AG09309 (cell line): ENCODE results near the gene ELOVL2.
"Not testable (repeated sequence)": the region's sequence is repeated elsewhere in the genome, so short reads cannot be mapped to it uniquely, and the experiment has no call there.

ENCODE experiments used
- DNase-seq: peaks from one replicate; pipeline ENCODE4 v3.0.0-alpha.2; 2010; ENCODE audit warnings: low read depth
- H3K4me3 ChIP-seq: 2 replicates; pipeline ENCODE4 v1.5.1; 2011; ENCODE audit warnings: mild to moderate bottlenecking, low read depth, low read length, moderate library complexity; ENCODE audit not compliant: control insufficient read depth
- TF ChIP-seq, protein P1 (sequence below): IDR thresholded peaks from 2 replicates; pipeline ENCODE4 v1.5.1; 2011; ENCODE audit warnings: mild to moderate bottlenecking, low read depth, low read length, inconsistent platforms; ENCODE audit not compliant: insufficient read depth, control insufficient read depth; ENCODE audit errors: missing control alignments

The ELOVL2 gene

DNA sequence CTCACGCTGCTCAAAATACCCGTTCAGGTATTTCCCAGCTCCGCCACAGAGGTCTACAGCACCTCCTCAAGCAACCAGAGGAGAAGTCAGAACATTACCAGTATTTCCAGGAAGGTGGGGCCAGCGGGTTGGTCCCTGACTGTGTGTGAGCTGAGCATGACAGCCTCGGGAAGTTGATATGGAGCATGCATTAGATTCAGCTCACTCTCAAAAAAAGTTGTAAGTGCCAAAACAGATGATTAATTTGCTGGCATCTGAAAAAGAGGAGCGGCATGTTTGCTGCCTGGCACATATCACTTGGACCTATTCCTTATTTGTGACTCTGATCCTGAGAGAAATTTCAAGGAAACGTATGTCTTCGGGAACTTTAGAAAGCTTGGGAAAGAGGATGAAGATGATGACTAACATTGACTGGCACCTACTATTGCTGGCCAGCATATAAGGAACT lies 32.3 kb downstream of the ELOVL2 start:
- TF ChIP-seq, protein P1, sequence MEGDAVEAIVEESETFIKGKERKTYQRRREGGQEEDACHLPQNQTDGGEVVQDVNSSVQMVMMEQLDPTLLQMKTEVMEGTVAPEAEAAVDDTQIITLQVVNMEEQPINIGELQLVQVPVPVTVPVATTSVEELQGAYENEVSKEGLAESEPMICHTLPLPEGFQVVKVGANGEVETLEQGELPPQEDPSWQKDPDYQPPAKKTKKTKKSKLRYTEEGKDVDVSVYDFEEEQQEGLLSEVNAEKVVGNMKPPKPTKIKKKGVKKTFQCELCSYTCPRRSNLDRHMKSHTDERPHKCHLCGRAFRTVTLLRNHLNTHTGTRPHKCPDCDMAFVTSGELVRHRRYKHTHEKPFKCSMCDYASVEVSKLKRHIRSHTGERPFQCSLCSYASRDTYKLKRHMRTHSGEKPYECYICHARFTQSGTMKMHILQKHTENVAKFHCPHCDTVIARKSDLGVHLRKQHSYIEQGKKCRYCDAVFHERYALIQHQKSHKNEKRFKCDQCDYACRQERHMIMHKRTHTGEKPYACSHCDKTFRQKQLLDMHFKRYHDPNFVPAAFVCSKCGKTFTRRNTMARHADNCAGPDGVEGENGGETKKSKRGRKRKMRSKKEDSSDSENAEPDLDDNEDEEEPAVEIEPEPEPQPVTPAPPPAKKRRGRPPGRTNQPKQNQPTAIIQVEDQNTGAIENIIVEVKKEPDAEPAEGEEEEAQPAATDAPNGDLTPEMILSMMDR = no peak
- H3K4me3 ChIP-seq = no peak overlapping the region
- DNase-seq = no peak

DNA sequence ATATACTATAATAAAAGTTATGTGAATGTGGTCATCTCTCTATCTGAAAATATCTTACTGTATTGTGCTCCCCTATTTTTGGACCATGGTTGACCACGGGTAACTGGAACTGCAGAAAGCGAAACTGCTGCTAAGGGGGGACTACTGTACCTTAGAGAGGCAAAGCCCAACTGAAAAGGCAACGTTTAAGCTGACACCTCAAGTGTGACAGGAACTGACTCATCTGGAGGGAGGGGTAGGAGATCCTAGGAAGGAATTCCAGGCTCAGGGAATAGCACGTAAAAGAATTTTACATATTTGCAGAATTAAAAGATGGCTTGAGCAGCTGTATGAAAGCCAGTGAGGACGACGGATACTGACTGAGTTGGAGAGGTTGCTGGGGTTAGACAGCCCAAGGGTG lies 34.8 kb downstream of the ELOVL2 start:
- TF ChIP-seq, protein P1 = no peak
- no peak for DNase-seq
- no peak overlapping the region for H3K4me3 ChIP-seq

DNA sequence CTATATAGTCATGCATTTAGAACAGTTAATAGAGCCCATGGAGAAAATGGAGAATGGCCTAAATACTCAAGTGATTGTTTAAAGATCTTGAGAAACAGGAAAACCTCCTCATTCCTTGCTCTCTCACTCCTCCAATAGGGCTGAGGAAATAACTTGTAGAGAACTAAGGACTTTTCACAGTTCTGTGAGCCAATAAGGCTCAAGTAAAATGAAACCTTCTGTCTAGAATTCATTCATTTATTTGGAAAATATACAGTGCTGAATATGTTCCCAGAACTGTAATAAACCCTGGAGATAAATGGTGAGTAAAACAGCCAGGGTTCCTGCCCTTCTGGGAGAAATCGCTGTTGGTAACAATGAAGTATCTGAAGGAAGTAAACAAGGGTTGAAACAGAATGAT lies 35.3 kb downstream of the ELOVL2 start:
- TF ChIP-seq, protein P1 = no peak
- peak; percentile 59 for DNase-seq
- no peak overlapping the region for H3K4me3 ChIP-seq

DNA sequence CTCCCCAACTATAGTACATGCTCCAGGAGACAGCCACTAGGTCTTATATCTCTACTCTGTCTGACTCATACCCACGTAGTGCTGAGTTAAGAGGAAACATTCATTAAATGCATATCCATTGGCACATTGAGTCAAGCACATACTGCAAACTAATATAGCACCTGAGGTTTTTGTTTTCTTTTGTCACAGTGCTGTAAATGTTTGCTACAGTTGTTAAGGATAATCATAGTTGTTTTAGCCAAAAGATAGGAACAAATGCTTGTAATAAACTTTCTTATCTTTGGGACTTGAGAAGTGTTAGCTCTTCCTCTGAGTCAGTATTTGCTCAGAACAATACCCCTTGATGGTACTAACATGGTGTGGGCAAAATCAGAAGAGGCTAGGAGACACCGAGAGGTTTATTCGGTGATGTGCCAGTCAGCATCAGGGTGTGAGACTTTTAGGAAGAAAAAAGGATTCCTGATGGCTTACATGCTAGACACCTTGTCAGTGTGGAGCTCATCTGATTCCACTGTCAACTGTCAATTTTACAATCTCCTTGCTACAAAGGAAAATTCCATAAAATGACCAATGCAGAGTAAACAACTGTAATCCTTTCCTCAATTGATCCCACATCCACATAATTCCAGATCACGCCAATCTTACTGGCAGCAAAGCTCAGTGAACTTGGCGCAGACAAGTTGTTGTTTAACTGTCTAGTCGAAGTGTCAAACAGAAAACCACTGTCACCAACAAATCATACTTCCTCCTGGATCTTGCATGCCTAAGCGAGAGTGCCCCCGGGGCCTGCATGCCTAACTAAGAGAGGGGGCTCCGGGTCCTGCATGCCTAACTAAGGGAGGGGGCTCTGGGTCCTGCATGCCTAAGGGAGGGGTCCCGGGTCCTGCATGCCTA lies 36.1 kb downstream of the ELOVL2 start:
- TF ChIP-seq, protein P1 = no peak
- no peak overlapping the region for H3K4me3 ChIP-seq
- peak; percentile 5 for DNase-seq

DNA sequence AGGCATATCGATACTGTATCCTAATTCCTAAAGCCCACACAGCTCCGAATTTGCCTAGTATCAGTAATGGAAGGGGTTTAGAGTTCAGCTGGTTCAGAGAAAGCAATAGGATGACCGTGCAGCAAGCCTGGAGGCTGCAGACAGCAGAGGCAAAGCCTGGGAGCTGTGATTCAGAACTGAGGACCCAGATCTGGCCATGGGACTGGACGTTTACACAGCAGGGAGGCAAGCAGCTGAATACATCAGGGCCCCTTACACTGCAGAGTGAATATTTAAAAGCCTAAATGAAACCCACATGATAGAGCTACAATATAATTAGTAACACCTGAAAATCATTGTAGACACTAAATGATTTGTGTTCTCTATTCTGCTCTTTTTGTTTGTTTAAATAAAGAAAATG lies 38.0 kb downstream of the ELOVL2 start:
- TF ChIP-seq, protein P1 = no peak
- H3K4me3 ChIP-seq = no peak overlapping the region
- DNase-seq = no peak

DNA sequence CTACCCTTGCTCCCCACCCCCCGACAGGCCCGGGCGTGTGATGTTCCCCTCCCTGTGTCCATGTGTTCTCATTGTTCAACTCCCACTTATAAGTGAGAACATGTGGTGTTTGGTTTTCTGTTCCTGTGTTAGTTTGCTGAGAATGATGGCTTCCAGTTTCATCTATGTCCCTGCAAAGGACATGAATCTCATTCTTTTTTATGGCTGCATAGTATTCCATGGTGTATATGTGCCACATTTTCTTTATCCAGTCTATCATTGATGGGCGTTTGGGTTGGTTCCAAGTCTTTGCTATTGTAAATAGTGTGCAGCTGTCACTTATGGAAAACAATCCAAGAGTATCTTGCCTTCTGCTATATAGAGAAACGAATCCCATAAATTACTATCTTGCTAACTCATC lies 40.8 kb downstream of the ELOVL2 start:
- H3K4me3 ChIP-seq, DNase-seq: not testable (repeated sequence)

DNA sequence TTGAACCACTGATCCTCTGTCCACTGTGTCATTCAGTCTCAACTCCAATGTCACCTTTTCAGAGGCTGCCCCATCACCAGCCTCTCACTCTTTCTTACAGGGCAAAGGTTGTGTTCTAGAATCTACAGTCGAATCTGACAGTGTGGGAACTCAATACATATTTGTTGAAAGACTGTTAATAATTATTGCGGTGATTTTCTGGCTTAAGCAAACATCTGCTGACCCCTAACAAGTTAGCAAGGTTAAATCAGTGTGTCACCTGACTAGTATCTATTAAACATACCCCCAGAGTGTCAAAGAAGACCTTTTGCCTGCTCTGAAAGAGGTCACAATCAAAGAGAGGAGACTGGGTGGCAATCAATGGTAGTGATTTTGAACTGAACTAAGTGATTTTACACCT lies 41.9 kb downstream of the ELOVL2 start:
- TF ChIP-seq, protein P1 = no peak
- no peak overlapping the region for H3K4me3 ChIP-seq
- DNase-seq = no peak
